Memory B cell (primary cell): ENCODE results near the gene SRRM3.
"Not testable (repeated sequence)": the region's sequence is repeated elsewhere in the genome, so short reads cannot be mapped to it uniquely, and the experiment has no call there.

Experiments used
- ATAC-seq: fragments of 150-1000 bp; cut with Tn5 transposase; 2 replicates; pipeline ENCODE4 v1.10.0; 2021; ENCODE audit warnings: low read depth, mild to moderate bottlenecking, moderate library complexity
- DNase-seq, 2 donors: peaks; one replicate each; pipeline ENCODE4 v3.0.0; 2022; ENCODE audit warnings: low spot score in 2 of 2
- H3K27ac Mint-ChIP-seq: one replicate; pipeline ENCODE4 v1.8.0; 2022; ENCODE audit warnings: mild to moderate bottlenecking, moderate library complexity, mixed read lengths
- H3K27me3 Mint-ChIP-seq: one replicate; pipeline ENCODE4 v1.8.0; 2022; ENCODE audit warnings: mixed read lengths
- H3K36me3 Mint-ChIP-seq: one replicate; pipeline ENCODE4 v1.8.0; 2022; ENCODE audit warnings: mild to moderate bottlenecking, mixed read lengths
- H3K4me1 Mint-ChIP-seq: one replicate; pipeline ENCODE4 v1.8.0; 2022; ENCODE audit warnings: mixed read lengths
- H3K4me3 Mint-ChIP-seq: one replicate; pipeline ENCODE4 v1.8.0; 2022; ENCODE audit warnings: mild to moderate bottlenecking, moderate library complexity, mixed read lengths
- H3K9me3 Mint-ChIP-seq: one replicate; pipeline ENCODE4 v1.8.0; 2022; ENCODE audit warnings: mixed read lengths

The SRRM3 gene, protein sequence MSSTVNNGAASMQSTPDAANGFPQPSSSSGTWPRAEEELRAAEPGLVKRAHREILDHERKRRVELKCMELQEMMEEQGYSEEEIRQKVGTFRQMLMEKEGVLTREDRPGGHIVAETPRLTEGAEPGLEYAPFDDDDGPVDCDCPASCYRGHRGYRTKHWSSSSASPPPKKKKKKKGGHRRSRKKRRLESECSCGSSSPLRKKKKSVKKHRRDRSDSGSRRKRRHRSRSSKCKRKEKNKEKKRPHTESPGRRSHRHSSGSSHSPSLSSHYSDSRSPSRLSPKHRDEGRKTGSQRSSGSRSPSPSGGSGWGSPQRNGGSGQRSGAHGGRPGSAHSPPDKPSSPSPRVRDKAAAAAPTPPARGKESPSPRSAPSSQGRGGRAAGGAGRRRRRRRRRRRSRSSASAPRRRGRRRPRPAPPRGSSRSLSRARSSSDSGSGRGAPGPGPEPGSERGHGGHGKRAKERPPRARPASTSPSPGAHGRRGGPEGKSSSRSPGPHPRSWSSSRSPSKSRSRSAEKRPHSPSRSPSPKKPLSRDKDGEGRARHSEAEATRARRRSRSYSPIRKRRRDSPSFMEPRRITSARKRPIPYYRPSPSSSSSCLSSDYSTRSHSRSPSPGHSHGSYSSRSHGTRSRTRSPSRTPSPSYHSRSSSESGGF

DNA sequence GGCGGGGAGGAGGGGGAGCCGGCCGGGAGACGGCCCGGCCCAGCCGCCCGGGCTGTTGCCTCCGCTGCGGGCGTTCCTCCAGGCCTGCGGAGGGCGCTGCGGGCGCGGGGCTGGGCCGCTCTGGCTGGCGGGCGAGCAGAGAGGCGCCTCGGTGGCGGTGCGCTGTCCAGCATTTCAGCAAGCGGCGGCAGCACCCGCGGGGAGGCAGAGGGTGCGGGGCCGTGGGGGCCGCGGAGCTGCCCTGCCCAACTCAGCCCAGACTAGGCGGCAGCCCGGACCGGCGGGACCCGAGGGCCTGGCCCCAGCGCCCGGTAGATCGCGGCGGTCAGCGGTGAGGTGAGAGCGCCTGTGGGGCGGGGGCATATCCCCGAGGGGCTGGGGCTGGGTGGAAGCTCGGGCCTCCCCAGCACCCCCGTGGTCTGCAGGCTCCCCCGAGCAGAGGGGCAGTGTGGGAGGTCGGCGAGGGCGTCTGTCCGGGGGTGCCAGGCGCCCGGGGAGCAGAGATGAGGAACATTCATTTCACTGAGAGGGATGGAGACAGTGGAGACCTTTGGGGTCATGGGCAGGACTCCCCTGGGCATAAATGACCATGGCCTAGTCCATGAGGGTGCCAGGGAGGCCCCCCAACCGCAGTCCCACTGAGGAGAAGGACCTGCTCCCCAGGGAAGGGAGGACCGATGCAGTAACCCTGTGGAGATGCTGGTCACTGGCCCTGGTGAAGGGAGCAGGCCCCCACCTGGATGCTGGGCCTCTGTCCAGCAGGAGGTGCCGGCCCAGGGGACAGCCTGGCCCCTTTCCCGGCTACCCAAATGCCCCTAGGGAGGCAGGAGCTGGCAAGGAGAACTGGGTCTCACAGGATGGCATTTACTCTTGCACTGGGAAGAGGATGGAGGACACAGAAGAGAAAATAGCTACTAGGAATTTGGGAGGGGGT lies at the start of gene SRRM3:
Gene SRRM3, plus strand, starts transcription at position 165 of the 934 bp plus-strand sequence. CDS start 33,171 bp downstream, outside the sequence.
- DNase-seq = peak; percentile 79 to 88
- H3K36me3 Mint-ChIP-seq = peaks cover 2% of the 10 kb centered on the region
- no peaks in the 10 kb centered on the region for H3K9me3 Mint-ChIP-seq
- no peak within 1 kb of the TSS for H3K4me3 Mint-ChIP-seq
- peak; percentile 91 for ATAC-seq
- no peaks in the 10 kb centered on the region for H3K4me1 Mint-ChIP-seq
- H3K27ac Mint-ChIP-seq = no peak within 1 kb of the TSS
- H3K27me3 Mint-ChIP-seq = peaks cover 23% of the 10 kb centered on the region

DNA sequence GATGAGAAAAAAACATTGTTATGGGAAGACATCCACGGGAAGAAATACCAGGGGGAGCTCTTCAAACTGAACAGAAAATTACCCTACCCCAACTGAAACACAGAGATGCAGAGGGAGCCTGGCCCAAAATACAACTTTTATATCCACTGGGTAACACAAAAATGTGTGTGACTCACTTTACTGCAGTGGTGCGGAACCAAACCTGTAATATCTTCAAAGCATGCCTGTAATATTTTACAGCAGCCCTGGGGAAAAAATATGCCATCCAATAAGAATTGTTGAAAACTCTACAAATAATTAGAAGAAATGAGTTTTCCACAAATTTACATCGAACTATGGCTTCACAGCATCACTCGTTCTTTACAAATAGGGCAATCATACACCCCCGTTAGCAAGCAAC lies 49.8 kb upstream of the SRRM3 start:
- peaks cover 1% of the 10 kb centered on the region for H3K27me3 Mint-ChIP-seq
- H3K27ac Mint-ChIP-seq = no peak overlapping the region
- H3K4me1 Mint-ChIP-seq = no peaks in the 10 kb centered on the region
- no peak overlapping the region for H3K4me3 Mint-ChIP-seq
- H3K9me3 Mint-ChIP-seq = no peaks in the 10 kb centered on the region
- no peaks in the 10 kb centered on the region for H3K36me3 Mint-ChIP-seq
- no peak for ATAC-seq
- no peak for DNase-seq

DNA sequence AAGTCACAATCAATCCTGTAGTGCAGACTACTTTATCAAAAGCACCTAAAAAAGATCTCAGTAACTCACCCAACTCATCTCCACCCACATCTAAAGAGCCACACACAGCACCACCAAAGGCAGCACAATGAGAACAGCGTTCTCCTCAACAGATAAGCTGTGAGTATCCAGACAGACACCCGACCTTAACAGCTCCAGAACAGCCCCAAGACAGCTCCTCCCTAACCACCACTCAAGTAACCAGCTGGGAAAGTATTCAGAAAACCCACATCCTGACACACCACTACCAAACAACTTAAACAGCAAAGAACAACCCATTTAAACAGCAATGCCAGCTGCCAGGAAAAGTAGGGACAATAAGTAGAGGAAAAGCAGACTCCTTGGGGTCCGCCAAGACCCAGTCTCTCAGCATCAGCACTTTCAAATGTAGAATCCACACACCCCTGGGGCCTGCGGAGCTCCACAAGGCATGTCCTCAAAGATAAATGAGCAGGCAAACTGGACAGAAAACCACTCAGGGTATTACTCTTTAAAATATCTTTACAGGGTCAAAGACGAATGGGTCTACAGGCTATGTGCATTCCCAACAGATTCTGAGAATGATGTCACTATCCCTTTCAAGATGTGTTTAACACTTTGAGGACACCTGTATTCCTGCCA lies 48.0 kb upstream of the SRRM3 start:
- H3K36me3 Mint-ChIP-seq, H3K4me3 Mint-ChIP-seq, H3K4me1 Mint-ChIP-seq, ATAC-seq, H3K27ac Mint-ChIP-seq, H3K27me3 Mint-ChIP-seq, DNase-seq, H3K9me3 Mint-ChIP-seq: not testable (repeated sequence)

DNA sequence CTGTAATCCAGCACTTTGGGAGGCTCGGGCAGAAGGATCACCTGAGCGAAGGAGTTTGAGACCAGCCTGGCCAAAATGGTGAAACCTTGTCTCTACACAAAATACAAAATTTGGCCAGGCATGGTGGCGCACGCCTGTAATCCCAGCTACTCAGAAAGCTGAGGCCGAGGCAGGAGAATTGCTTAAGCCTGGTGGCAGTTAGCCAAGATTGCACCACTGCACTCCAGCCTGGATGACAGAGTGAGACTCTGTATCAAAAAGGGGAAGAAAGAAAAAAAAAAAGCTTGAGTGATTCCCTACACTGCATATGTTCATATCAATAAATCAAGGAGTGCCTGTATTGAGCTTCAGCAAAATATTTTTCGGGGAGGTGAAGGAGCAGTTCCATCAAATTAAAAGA lies 45.8 kb upstream of the SRRM3 start:
- Mint-ChIP-seq H3K4me1 (no peaks in the 10 kb centered on the region), H3K4me3 (no peak overlapping the region), H3K27ac (no peak overlapping the region), H3K9me3 (no peaks in the 10 kb centered on the region), H3K27me3 (peaks cover 3% of the 10 kb centered on the region), H3K36me3 (no peaks in the 10 kb centered on the region)
- no peak for DNase-seq
- no peak for ATAC-seq

DNA sequence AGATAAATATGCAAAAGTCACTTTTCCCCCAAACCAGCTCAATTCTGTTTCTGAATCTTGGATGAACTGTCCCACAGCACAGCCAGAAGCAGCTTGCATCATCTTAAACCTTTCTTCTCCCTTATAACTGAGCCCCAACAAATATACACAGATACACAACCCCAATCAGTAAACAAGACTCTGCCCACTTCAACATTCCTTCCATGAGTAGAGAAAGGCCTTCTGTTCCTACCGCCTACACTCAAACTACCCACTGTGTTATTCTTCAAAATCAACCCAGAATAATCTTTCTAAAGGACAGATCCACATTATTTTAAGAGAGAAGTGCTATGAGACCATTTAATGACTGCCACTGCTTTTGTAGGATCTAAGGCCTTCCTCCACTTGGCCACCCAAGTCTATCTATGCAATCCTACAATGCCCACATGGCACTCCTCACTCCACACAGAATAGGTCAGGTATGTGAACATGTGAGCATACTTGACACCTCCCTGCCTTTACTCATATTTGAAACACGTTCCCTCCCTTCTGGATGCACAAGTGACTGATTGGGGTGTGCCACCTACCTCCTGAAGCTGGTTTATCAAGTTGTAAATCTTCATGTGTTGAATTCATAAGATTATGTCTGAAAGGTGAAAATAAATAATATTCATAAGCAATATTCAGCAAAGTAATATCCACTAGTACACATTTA lies 44.6 kb upstream of the SRRM3 start:
- H3K27ac Mint-ChIP-seq, ATAC-seq, DNase-seq, H3K36me3 Mint-ChIP-seq, H3K4me3 Mint-ChIP-seq, H3K9me3 Mint-ChIP-seq, H3K27me3 Mint-ChIP-seq, H3K4me1 Mint-ChIP-seq: not testable (repeated sequence)

DNA sequence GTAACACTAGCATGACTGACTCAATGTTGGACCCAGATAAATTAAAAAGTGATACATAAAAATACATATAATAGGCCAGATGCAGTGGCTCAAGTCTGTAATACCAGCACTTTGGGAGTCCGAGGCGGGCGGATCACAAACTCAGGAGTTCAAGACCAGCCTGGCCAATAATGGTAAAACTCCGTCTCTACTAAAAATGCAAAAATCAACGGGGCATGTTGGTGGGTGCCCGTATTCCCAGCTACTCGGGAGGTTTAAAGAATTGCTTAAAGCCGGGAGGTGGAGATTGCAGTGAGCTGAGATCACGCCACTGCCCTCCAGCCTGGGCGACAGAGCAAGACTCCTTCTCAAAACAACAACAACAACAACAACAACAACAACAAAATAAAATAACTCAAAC lies 43.3 kb upstream of the SRRM3 start:
- not testable (repeated sequence) for H3K27me3 Mint-ChIP-seq, H3K4me1 Mint-ChIP-seq, ATAC-seq, H3K4me3 Mint-ChIP-seq, H3K27ac Mint-ChIP-seq, DNase-seq, H3K9me3 Mint-ChIP-seq, H3K36me3 Mint-ChIP-seq

DNA sequence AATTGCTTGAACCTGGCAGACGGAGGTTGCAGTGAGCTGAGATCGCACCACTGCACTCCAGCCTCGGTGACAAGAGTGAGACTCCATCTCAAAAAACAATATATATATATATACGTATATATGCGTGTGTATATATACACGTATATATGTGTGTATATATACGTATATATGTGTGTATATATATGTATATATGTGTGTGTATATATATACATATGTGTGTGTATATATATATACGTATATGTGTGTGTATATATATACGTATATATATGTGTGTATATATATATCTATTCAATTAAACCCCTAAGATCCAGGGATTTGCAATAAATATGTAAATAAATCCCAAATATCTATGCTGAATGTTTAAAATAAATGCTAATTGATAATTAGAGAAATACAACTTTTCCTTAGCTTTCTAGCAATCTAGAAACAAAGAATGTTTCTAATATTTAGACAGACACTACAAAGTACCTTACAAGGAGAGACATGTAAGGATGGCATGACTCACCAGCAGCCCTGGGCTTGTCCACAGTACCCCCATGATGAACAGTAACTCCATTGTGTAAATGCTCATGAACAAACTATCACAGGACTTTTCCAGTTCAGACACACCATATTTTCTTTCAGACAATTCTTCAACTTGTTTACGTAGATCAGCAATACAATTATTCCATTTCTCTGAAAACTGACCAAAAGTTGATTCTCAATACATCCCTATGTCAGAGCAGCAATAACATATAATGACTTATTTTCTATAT lies 39.1 kb upstream of the SRRM3 start:
- H3K9me3 Mint-ChIP-seq, H3K4me3 Mint-ChIP-seq, H3K36me3 Mint-ChIP-seq, DNase-seq, H3K4me1 Mint-ChIP-seq, H3K27ac Mint-ChIP-seq, ATAC-seq, H3K27me3 Mint-ChIP-seq: not testable (repeated sequence)

DNA sequence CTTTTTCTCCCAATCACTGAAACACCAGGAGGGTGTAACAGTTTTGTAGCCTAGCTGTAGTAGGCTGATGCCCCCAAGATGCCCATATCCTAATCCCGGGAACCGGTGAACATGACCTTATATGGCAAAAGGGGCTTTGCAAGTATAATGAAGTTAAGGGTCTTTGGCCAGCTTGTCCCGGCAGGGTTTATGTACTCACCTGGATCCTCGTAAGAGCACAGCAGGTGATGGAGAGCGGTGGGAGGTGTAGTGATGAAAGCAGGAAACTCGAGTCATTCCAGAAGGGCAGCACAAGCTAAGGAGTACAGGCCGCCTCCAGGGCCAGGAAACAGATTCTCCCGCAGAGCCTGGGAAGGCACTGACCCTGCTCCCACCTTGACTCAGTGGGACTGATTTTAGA lies 37.9 kb upstream of the SRRM3 start:
- not testable (repeated sequence) for H3K27ac Mint-ChIP-seq, H3K36me3 Mint-ChIP-seq, H3K27me3 Mint-ChIP-seq, H3K4me3 Mint-ChIP-seq, ATAC-seq, DNase-seq, H3K4me1 Mint-ChIP-seq, H3K9me3 Mint-ChIP-seq

DNA sequence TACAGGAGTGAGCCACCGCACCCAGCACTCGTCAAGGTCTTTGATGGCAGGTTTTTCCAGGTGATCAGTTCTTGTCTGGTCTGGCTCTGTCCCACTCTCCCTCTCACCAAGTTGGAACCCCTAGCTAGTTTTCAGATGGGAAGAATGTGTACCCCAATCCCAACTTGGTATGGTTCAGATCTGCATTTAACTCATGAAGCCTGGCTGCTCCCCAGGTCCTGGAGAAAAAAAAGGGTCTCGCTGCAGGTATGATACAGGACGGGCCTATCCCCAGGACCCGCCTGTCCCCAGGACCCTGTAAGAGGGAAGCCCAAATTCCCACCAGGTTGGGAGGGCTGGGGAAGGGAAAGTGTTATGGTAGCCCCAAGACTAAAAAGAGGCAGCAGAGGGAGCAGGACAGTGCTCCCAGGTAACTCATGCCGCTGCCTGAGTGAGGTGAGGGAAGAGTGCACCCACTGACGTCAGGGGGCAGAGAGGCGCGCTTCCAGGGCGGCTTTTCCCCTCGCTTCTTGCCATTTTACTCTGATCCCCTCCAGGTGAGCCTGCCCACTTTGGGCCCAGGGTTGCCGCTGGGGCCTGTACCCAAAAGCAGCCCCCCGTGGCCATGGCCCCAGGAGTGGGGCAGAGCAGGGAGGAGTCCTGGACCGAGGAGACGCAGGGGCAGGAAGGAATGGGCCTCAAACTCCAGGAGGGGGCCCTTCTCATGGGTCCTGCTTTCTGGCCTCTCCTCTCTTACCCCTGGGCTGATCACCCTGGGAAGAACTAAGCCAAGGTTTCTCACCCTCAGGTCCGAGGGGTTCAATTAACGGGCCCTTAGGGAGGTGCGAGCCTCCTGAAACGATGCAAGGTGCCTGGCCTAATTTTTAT lies 36.4 kb upstream of the SRRM3 start:
- Mint-ChIP-seq H3K4me3 (peak overlapping the region; percentile 14), H3K9me3 (no peaks in the 10 kb centered on the region), H3K4me1 (peaks cover 3% of the 10 kb centered on the region), H3K27ac (no peak overlapping the region), H3K27me3 (no peaks in the 10 kb centered on the region), H3K36me3 (no peaks in the 10 kb centered on the region)
- DNase-seq (no peak), ATAC-seq (no peak)

DNA sequence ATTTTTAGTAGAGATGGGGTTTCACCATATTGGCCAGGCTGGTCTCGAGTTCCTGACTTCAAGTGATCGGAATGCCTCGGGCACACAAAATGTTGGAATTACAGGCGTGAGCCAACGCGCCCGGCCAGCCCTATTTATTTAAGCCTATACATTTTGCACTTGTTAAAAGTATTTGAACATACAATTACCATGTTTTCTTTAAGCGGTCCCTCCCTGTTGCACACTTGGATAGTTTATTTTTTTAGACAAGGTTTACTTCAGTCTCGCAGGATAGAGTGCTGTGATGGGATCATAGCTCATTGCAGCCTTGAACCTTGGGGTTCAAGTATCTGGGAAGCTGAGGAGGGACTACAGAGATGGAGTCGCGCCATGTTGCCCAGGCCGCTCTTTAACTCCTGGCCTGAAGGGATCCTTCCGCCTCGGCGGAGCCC lies 35.7 kb upstream of the SRRM3 start:
- DNase-seq (no peak), ATAC-seq (no peak)
- Mint-ChIP-seq H3K27ac (peak overlapping the region; percentile 91), H3K27me3 (no peaks in the 10 kb centered on the region), H3K9me3 (no peaks in the 10 kb centered on the region), H3K4me1 (peaks cover 3% of the 10 kb centered on the region), H3K4me3 (peak overlapping the region; percentile 89), H3K36me3 (no peaks in the 10 kb centered on the region)

DNA sequence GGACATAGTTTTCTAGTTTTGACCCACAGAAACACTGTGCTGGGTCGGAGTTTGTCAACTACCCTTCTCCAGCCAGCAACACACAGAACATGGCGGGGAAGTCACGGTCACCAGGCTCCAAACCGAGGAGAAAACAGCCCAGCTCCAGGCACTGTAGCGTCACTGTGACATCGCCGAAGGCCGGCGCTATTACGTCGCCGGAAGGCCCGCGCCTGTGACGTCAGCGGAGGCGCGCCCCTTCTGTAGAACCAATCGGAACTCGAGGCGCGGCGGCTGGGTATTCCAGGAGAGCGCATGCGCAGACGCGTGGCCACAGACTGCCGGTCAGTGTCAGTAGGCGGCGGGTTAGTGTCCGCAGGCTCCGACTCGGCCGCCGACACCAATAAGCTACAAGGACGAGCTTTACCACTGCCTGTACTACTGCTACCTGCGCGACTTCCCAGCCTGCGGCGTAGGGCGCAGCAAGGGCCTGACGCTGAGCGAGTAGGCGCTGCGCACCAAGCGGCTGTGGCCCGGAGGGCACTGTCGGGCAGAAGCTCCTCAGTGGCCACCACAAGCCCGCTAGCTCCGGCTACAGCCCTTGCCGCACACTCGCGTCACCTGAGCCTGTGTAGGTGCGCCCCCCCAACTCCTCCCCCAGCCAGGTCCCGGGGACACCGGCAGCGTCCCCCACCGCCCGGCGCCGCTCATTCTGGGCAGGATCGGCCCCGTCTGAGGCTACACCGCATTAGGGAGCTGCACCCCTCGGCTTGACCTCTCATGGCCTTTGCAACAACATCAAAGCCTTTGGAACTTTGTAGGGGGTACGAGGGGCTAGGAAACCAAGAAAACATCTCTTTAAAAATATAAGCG lies 35.1 kb upstream of the SRRM3 start:
- H3K27me3 Mint-ChIP-seq = no peaks in the 10 kb centered on the region
- peaks cover 3% of the 10 kb centered on the region for H3K4me1 Mint-ChIP-seq
- H3K27ac Mint-ChIP-seq = peak overlapping the region; percentile 91
- H3K4me3 Mint-ChIP-seq = peak overlapping the region; percentile 89
- DNase-seq (peak; percentile 88 to 93), ATAC-seq (peak; percentile 94)
- no peaks in the 10 kb centered on the region for H3K9me3 Mint-ChIP-seq
- H3K36me3 Mint-ChIP-seq = no peaks in the 10 kb centered on the region
